HG02763 (cell line): ENCODE results near the gene APEX2.
"Not testable (repeated sequence)": the region's sequence is repeated elsewhere in the genome, so short reads cannot be mapped to it uniquely, and the experiment has no call there.

Source experiments
- ATAC-seq: cut with Tn5 transposase; IDR thresholded peaks from one replicate; pipeline ENCODE4 v1.9.1; 2021; ENCODE audit warnings: mild to moderate bottlenecking, moderate library complexity; ENCODE audit not compliant: unreplicated experiment

The APEX2 gene

GRCh38 chrX:55011294-55011693, 11.1 kb downstream of the APEX2 start:
- no peak for ATAC-seq

- ATAC-seq, result no peak
Observed at GRCh38 chrX:55014897-55015299, 14.7 kb downstream of the APEX2 start.

GRCh38 chrX:55026143-55026542, 26.0 kb downstream of the APEX2 start:
- ATAC-seq, result no peak

DNA sequence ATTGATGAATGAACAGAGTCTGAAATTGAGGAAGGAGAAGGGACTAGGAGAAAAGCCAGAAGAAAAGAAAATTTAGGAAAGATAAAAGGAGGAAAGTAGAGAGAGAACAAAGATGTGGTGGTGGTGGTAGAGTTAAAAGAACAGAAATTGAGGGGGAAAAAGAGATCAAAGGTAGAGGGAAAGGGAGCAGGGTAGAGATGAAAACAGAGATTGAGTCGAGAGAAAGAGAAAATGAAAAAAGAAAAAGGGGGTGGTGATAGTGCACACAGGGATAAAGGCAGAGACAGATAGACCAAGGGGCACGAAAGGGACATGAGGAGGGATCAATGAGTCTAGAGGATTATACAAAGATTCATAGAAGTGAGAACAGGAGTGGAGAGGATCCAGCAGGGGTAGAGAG, 26.7 kb downstream of the APEX2 start:
- no peak for ATAC-seq

DNA sequence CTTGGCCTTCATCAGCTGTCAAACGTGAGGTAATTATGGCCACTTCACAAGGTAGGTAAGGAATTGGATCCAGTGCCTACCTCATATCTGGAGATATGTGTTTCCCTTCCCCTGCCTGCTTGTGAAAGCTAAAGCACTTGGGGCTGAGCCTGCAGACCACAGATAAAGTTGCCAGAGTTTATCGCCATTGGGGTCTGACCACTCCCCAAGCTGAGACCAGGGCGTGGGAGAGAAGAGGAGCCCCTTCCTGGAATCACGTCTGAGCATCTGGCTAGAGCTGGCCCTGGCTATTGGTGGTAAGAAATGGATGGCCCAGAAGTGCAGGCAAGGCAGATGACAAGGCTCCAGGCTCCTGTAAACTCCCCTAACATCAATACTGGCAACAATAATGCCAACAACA, 27.9 kb downstream of the APEX2 start:
- no peak for ATAC-seq

GRCh38 chrX:55028611-55029010, 28.4 kb downstream of the APEX2 start:
- no peak for ATAC-seq

GRCh38 chrX:55029291-55029690, 29.1 kb downstream of the APEX2 start:
- no peak for ATAC-seq

DNA sequence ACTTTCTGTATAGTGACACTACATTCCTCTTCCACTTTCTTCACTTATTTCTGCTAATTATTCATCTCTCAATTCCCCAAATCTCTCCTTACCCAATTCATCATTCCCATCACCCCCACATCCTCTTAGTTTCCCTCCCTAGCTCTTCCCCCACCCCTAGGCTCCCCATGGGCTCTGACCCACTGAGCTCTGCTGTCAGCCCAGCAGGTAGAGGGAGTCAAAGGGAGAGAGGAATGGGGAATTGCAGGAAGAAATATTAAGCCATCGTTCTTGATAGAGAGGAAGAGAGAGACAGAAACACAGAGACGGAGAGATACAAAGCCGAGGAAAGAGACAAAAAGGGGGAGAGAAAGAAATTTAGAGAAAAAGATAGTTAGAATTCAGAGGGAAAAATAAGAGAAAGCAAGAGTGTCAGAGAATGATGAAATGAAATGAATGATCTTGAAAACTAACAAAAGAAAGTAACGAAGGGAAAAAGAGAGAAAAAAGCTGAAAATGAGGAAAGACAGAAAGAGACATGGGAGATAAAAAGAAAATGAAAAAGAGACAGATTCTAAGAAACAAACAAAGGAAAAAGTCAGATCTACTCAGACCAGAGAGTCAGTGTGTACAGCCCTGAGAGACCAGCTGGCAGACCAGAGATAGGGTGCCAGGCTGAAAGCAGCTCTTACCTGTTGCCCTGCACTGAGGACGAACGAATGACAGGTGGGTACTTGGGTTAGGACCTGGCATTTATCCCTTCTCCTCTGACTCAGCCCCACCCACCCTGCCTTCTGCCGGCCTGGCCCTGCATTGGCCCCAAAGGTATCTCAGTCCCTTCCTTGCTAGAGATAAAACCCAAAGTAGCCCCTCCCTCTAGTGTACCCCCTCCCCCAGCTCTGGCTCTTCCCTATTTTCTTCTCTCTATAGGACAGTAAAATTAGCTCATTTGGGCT, 30.4 kb downstream of the APEX2 start, which contains the start of gene ALAS2:
ALAS2 (minus strand) TSS at position 707 of the 935 bp plus-strand sequence. CDS start 4,977 bp downstream, outside the sequence.
- ATAC-seq, result no peak

DNA sequence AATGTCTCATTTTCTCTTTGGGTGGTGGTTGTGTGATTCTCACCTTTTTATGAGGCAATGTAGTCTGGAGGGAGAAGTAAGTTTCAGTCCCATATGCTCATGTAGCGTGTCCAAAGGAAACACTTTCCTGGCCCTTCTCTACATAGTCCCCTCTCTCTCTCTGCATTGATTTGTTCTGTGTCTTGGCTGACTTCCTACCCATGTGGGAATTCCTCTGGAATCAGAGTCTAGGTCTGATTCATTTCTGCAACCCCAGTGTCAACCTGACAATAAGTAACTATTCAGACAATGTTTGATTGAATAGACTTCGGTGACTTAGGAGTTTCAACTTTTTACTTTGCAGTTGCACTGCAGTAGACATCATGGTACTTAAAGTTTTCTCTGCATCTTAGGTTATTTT, 33.3 kb downstream of the APEX2 start:
- ATAC-seq, result no peak

DNA sequence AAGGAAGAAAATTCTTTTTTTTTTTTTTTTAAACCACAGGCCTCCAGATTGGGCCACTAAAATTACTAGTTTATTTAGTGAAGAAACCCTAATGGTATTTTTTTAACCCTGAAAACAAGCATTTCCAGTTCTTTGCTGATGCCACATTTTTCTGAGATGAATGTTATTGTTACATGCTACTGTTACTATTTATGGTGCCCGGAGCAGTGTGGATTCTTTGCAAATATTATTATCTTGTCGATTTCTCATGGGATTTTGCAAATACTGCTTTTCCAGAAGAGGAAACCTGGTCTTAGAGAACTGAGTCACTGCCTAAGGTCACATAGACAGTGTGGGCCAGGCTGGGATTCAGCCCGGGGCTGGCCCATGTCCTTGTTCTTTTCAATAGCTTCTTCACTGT, 39.3 kb downstream of the APEX2 start:
- no peak for ATAC-seq

- ATAC-seq, result no peak
Observed at GRCh38 chrX:55041514-55041913, 41.4 kb downstream of the APEX2 start.

DNA sequence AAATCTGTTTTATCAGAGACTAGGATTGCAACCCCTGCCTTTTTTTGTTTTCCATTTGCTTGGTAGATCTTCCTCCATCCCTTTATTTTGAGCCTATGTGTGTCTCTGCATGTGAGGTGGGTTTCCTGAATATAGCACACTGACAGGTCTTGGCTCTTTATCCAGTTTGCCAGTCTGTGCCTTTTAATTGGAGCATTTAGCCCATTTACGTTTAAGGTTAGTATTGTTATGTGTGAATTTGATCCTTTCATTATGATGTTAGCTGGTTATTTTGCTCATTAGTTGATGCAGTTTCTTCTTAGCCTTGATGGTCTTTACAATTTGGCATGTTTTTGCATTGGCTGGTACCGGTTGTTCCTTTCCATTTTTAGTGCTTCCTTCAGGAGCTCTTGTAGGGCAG, 50.4 kb downstream of the APEX2 start:
- not testable (repeated sequence) for ATAC-seq

GRCh38 chrX:55056820-55057674, 56.9 kb downstream of the APEX2 start:
- ATAC-seq, result no peak

DNA sequence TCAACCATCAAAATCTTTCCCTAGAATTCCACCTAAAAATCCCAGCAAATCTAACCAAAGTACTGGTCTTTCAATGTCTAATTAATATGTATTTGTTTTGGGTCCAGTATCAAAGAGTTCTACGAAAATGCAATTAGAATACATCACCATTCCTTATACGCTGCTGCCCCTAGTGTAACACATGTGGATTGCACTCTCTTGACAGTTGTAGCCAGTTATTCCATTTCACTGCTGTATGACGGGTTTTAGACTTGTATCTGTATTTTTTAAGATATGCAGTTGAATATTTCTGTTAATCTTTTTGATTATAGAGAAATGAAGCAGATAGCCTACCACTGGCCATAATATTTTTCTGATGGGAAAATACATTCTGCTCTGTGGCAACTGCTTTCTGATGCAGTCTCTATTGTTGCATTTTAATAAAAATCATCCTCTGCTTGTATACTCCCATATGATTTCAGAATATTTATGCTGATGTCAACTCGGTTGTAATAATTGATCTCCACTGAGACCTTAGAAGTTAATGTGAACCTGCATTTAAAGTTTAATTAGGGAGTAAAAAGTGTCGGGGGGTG, 57.6 kb downstream of the APEX2 start:
- ATAC-seq, result no peak
